SIG-M5 treated with dmso at 0.1 percent for 504 hours (cell line): ENCODE results near the gene PGM3.

ENCODE experiments used
- DNase-seq: peaks from one replicate; lab custom pipeline; 2025; ENCODE audit not compliant: unreplicated experiment; lab: John Stamatoyannopoulos, UW

Gene PGM3

DNA sequence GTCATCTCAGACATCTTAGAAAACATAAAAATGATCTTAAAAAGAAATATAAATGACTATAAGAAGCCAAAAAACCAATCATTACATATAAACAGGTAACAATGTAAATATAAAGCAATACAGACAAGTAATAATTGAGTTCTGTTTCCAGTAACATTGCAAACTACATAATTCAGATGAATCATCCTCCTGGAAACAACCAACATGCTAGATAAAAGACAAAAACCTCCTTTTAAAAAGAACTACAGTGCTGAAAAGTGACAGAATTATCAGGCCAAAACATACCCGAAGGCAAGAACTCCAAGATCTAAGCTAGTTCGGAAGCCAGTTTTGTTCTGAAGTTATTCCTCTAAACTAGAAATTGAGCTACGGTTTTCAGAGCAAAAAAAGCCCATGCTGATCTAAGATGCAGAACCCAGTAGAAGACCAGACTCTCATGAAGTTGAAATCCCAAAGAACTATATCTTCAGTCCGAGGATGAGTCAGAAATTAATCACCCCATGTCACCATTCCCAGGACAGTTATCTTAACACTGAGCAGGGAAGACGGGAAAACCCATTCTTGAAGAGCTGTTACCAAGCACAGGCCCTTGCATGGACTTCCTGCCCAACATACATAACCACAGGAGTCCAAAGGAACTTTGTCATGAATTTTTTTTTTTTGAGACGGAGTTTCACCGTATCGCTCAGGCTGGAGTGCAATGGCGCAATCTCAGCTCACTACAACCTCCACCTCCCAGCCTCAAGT is 9.8 kb downstream of the PGM3 start:
- no peak for DNase-seq

DNA sequence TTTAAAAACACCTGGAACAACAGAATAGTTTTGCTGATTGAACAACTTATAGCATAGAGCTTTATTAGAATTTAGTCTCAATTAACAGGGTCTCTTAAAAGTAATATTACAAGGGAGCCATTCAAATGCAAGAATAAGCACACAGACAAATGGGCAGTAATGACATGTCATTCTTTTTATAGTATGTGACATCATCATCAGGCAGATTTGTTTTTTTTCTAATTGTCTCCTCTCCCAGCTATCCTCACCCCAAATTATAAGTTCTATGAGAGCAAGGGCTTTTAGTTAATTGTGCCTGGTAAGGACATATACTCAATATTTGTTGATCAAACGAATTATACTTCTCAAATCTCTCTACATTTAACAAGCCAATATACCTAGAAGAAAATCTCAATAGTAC is 11.0 kb downstream of the PGM3 start:
- no peak for DNase-seq

DNA sequence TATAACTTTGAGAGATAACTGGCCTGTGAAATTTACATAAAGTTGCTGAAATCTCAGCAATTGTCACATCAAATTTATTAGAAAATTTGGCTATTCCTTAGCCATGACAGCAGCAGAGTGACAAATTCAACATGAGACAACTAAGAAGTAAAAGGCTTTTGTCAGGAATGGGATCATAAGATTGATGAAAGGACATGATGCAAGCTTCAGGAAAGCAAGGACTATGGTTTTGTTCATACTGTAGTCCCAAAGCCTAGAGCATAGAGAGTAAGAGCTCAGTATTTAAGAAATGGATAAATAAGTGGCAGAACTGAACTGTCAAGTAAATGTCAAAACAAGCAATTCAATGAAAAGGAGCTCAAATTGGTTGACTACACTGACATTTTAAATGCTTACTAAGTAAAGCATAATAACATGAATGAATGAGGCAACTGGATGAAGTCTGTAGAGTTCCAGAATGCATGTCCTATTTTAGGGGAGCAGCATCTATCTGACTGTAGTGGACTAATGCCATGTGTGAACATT is 12.6 kb downstream of the PGM3 start:
- no peak for DNase-seq

DNA sequence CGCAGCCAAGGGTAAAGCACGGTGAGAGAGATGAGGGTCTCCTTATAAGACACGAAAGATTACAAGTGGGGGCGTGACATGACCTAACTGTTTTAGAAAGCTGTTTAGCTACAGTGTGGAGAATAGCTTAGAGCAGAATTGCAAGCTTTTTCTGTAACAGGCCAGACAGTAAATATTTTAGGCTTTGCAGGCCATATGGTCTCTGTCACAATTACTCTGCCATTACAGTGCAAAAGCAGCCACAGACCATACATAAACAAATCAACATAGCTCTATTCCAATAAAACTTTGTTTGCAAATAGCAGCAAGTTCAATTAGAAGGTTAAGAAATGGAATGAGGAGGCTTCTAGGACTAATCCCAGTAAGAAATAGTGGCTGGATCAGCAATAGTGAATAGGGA is 16.8 kb downstream of the PGM3 start:
- no peak for DNase-seq

DNA sequence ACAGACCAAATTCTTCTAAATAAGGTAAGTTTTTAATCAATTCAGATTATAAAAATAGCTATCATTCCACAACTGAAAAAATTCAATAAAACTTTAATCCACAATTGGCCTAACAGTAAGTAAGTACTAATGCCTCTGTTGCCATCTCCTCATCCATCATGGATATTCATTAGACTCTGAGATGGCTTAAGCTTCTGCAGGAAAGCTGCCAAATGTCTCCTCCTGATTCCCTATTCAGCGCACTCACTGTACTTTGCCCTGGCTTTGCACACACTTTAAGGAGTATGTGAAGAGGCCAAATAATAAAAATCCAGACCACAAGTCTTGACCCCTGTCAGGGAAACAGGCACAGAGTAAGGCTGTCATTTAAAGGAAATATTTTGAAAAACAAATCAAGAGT is 23.6 kb downstream of the PGM3 start:
- no peak for DNase-seq

DNA sequence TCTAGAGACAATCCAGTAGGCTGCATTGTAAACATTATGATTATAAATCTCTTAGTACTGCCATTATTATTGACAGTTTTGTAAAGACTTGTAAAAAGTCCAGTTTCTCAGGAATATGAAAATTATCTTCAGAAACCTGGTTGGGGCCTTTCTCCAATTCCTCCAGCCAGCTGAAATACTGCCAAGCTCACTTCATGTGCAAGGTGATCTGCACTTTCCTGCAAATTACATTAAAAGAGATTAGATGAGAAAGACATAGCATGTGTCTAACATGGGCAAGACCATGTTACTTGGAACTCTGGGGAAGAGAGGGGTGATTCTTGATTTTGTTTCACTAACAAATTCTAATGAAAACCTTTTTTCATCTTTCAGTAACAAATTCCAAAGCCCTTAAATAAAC is 24.0 kb downstream of the PGM3 start:
- no peak for DNase-seq

DNA sequence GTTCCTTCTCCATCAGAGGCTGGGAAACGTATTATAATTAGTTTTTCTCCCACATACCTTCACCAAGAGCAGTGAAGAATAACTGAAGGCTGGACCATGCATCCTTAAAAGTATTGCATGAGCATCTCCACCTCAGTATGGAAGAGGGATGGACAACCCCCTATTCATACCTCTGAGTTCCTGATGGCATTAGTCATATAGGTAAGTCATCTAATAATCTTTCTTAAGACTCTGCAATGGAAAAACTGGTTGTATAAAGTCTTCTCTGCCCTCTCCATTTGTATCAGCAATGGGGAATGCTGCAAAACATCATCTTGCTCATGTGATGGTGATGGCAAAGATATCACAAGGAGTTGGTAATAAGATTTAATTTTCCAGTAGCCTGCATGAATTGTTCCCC is 24.5 kb downstream of the PGM3 start:
- DNase-seq: no peak

DNA sequence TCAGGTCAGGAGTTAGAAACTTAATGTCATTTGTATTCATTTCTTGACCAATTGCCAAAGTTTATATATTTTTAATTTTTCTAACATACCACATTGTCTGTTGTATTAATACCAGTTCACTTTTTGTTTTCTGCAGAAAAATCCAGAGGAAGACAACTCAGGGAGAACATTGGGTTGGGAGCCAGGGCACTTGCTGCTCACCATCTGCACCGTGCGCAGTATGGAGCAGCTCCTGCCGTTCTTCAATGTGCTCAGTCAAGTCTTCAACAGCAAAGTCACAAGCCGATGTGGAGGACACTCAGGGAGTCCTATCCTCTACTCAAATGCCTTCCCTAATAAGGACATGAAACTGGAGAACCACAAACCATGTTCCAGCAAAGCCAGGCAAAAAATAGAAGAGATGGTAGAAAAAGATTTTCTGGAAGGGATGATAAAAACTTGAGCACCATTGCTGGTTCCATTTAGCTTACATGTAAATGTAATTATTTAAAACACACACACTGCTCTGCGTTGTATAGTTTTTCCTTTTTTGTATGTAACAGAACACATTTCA is 25.3 kb downstream of the PGM3 start:
- DNase-seq: no peak

DNA sequence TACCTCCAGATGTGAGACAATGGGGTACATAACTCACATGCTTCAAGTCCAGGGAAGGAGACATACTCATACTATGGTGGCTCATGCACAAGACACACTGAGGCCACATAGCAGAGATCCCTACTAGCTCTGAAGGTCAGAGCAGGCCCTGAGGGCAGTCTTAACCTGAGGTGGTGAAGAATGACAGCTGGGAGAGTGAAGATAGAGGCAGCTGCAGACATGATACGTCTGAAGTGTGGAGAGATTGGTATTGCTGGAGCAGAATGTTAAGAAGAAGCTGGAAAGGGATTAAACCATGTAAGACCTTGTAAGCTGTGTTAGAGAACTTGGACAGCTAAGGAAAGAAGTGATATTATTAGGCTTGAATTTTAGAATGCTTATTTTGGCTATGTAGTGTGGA is 32.9 kb downstream of the PGM3 start:
- DNase-seq: no peak

DNA sequence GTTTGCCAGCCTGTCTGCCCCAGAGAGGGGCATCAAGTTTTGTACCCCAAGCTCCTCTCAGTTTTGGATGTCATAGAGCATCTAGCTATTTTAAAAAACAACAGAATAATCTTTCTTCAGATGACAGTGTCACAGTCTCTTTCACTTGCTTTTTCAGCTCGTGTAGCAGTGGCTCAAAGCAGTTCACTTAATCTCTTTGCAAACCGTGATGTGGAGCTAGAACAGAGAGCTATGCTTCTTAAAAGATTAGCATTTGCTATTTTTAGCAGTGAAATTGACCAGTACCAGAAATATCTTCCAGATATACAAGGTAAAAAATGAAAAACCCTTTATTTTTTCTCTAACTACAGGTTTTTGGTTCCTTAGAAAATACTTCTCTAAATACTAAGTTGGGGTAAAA is 37.3 kb downstream of the PGM3 start:
- no peak for DNase-seq

DNA sequence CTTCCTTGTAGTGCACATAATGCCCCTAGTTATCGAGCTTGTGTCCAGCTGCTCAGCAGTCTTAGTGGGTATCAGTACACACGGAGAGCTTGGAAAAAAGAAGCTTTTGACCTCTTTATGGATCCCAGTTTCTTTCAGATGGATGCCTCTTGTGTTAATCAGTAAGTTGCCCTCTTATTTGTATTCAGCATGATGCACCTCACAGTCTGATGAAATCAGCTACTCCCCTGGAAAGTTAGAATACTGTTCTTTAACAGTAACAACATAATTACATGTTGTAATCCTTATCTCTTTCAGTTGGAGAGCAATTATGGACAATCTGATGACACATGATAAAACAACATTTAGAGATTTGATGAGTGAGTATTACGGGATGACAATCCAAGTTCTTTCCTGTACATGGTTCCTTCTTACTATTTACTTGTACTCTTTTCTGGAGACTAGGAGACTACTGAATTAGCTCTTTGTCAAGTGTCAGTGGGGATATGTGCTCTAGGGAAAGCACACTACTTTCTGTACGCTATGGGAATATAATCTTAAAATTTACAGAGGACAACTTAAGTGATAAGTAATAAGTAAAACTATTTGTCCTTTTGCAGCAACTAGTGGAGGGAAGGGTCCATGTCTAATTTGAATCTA is 39.1 kb downstream of the PGM3 start:
- DNase-seq: no peak

DNA sequence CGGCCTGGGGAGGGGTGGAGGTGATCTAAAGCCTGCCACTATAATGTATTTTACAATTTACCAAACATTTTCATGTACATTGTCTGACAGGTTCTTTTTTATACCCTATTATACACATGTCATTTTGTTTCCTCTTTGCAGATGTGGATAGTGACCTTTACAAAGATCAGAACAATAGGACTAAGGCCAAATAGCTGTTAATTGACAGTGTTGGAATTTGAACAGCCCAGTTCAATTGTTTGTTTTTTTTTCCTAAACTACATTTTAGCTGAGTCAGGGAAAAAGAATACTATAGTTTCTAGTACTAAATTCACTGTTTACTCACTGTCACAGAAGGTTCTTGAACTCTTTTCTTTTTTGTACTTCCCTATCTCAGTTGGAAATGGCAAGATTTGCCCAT is 40.2 kb downstream of the PGM3 start:
- no peak for DNase-seq

DNA sequence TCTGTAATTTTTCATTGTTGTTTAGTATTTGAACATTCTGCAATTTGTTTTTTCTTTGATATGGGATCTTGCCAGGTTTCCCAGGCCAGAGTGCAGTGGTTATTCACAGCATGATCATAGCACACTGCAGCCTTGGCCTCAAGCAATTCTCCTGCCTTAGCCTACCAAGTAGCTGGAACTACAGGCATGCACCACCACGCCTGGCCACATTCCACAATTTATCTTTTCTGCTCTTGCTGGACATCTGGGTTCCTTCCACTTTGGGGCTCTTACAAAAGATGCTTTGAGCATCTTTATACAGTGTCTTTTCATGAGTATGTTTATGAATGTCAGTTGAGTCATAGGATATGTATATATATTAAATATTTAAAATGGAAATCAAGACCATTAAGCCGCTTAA is 42.0 kb downstream of the PGM3 start:
- no peak for DNase-seq

DNA sequence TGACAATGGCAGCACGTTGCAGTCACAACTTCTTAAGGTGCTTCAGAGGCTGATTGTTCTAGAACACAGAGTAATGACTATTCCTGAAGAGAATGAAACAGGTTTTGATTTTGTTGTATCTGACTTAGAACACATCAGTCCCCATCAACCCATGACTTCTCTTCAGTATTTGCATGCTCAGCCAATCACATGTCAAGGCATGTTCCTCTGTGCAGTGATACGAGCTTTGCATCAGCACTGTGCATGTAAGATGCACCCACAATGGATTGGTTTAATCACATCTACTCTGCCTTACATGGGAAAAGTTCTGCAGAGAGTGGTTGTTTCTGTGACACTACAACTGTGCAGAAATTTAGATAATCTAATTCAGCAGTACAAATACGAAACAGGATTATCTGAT is 54.3 kb downstream of the PGM3 start:
- DNase-seq: no peak

DNA sequence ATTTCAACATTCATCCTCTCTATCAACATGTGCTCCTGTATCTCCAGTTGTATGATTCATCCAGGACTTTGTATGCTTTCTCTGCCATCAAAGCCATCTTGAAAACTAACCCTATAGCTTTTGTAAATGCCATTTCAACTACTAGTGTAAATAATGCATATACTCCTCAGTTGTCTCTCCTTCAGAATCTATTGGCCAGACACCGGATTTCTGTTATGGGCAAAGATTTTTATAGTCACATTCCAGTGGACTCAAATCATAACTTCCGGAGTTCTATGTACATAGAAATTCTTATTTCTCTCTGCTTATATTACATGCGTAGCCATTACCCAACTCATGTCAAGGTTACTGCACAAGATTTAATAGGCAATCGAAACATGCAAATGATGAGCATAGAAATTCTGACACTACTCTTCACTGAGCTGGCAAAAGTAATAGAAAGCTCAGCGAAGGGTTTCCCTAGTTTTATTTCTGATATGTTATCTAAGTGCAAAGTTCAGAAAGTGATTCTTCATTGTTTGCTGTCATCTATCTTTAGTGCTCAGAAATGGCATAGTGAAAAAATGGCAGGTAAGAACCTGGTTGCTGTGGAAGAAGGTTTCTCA is 54.8 kb downstream of the PGM3 start:
- no peak for DNase-seq

DNA sequence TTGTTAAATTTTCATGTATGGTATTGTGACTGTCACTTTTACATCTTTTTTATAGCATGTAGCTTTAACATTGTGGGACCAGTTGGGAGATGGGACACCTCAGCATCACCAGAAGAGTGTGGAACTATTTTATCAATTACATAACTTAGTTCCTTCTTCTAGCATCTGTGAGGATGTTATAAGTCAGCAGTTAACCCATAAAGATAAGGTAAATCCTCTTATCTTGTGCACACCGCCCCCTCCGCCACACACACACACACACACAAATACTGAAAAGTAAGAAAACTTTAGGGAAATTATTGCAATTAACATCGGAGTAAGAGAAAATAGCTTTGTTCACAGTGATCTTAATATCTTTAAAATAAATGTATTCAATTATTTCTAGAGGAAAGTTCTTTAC is 60.9 kb downstream of the PGM3 start:
- DNase-seq: no peak

DNA sequence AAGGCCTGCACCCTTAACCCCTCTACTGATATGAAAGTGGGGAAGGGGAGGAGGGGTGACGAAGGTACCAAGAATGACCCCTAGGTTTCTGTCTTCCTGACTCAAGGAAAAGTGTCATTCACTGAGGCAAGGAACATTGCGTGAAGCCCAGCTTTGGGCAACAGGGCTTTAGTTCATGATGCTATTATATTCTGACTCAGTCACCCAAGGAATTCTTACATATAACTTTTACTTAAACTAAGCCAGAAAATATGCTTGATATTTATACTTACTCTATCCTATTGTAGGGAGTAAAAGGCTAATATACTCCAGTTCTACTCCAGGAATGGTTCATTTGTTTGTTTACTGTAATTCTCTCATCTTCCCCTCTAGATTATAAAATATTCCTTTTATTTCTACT is 65.1 kb downstream of the PGM3 start:
- no peak for DNase-seq

DNA sequence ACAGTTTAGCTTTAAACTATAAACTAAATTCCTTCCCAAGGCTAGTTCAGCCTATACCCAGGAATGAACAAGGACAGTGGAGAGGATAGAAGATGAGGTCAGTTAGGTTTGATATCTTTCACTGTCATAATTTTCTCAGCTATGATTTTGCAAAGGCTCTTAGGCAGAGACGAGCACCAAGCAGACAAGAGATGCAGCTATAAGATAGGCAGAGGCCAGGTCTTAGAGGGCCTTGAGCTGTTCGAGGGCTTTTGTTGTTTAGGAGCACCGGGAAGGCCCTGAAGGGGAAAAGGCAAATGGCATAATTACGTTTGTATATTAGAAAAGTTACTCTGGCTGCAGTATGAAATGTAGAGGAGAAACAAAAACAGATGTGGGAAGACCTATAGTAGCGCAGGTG is 65.8 kb downstream of the PGM3 start:
- DNase-seq: no peak

DNA sequence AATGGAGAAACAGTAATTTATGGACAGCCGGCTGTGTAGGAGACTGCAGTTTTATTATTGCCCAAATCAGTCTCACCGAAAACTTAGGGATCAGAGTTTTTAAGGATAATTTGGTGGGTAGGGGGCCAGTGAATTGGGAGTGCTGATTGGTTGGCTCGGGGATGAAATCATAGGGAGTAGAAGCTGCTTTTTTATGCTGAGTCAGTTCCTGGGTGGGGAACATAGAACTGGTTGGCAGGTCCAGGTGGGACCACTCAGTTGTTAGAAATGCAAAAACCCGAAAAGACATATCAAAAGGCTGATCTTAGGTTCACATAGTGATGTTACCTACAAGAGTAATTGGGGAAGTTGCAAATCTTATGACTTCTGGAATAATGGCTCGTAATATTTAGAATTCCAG is 66.3 kb downstream of the PGM3 start:
- no peak for DNase-seq

DNA sequence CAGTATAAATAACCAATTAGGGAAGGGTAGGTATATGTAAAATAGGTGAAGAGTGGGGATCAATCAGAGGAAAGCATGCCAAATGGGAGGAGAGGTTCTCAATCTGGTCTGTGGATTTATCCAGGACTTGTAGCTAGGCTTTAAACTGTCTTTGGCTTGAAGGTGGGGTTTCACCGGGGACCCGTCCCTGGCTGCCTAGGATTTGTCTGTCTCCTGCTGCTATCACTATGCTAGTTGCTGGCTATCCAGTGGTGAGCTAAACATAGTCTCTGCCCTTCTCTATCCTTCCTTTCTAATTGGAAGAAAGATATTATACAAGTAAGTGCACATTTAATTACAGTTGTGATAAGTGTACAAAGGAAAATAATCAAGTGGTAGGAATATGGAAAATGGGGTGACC is 66.8 kb downstream of the PGM3 start:
- no peak for DNase-seq

DNA sequence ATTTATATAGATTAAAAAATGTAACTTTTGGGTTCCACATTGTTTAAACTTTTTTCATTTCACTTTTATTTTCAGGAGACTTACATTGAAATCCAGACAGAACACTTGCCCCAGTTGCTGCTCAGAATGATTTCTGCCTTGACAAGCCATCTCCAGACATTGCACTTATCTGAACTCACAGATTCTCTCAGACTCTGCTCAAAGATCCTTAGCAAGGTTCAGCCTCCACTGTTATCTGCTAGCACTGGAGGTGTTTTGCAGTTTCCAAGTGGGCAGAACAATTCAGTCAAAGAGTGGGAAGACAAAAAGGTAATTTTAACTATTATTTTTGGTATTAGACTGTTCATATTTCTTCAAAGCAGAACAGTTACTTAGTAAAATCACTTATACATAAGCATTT is 67.6 kb downstream of the PGM3 start:
- no peak for DNase-seq

DNA sequence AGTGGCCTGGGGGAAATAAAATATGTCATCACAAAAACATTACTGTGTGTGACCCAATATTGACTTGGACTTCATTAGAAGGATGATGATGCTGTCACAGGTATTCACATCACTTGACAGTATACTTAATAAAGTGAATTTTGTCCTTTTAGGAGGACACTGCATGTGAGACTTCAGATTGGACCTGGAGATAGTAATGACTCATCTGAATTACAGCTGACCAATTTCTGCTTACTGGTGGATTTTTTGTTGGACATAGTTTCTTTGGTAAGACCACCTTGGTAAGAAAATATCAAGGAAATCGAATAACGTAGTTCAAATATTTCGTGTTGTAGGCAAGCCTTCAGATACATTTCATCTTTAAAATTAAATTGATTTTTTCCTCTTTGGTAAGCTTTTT is 68.5 kb downstream of the PGM3 start:
- no peak for DNase-seq
